NCI-H1694 treated with DMSO at 0.1 percent for 48 hours (cell line): ENCODE results near the gene LYPD6.

Source experiments
- DNase-seq: peaks from one replicate; lab custom pipeline; 2025; lab: John Stamatoyannopoulos, UW

Gene LYPD6

GRCh38 chr2:149348291-149348690 lies 17.9 kb downstream of the LYPD6 start:
- DNase-seq: no peak

- peak; percentile 61 for DNase-seq
These were observed 23.0 kb downstream of the LYPD6 start for GRCh38 chr2:149353421-149353820.

GRCh38 chr2:149355716-149356422 lies 25.5 kb downstream of the LYPD6 start:
- no peak for DNase-seq

GRCh38 chr2:149357058-149357457 lies 26.7 kb downstream of the LYPD6 start:
- DNase-seq: no peak

- no peak for DNase-seq
These were observed 29.7 kb downstream of the LYPD6 start for GRCh38 chr2:149360106-149360505.

- DNase-seq: no peak
These were observed 33.6 kb downstream of the LYPD6 start for GRCh38 chr2:149363958-149364357.

- no peak for DNase-seq
These were observed 34.5 kb downstream of the LYPD6 start for GRCh38 chr2:149364839-149365238.

GRCh38 chr2:149365931-149366583 lies 35.7 kb downstream of the LYPD6 start:
- no peak for DNase-seq

- no peak for DNase-seq
These were observed 39.8 kb downstream of the LYPD6 start for GRCh38 chr2:149370061-149370775.

- no peak for DNase-seq
These were observed 41.1 kb downstream of the LYPD6 start for GRCh38 chr2:149371476-149371875.

GRCh38 chr2:149375801-149376361 lies 45.5 kb downstream of the LYPD6 start:
- no peak for DNase-seq

GRCh38 chr2:149380205-149380604 lies 49.8 kb downstream of the LYPD6 start:
- DNase-seq: no peak

GRCh38 chr2:149383340-149383739 lies 53.0 kb downstream of the LYPD6 start:
- no peak for DNase-seq

GRCh38 chr2:149385350-149385749 lies 55.0 kb downstream of the LYPD6 start:
- DNase-seq: no peak

GRCh38 chr2:149387411-149387810 lies 57.0 kb downstream of the LYPD6 start:
- no peak for DNase-seq

- no peak for DNase-seq
These were observed 57.9 kb downstream of the LYPD6 start for GRCh38 chr2:149388120-149388816.

GRCh38 chr2:149389506-149390167 lies 59.2 kb downstream of the LYPD6 start:
- DNase-seq: no peak

- DNase-seq: no peak
These were observed 63.2 kb downstream of the LYPD6 start for GRCh38 chr2:149393614-149394013.

- DNase-seq: no peak
These were observed 64.5 kb downstream of the LYPD6 start for GRCh38 chr2:149394864-149395263.

- no peak for DNase-seq
These were observed 69.7 kb downstream of the LYPD6 start for GRCh38 chr2:149399934-149400615.

- no peak for DNase-seq
These were observed 70.6 kb downstream of the LYPD6 start for GRCh38 chr2:149400997-149401396.
